ENCODE data around the gene ALDH8A1. TPM values are rescaled to one million over a fixed set of nuclear protein-coding genes. Genes with fewer than 3 reads are reported as not detected.

ALDH8A1 gene
- polyA plus RNA-seq, 3 donors: 0.77 TPM; not detected in 2

DNA sequence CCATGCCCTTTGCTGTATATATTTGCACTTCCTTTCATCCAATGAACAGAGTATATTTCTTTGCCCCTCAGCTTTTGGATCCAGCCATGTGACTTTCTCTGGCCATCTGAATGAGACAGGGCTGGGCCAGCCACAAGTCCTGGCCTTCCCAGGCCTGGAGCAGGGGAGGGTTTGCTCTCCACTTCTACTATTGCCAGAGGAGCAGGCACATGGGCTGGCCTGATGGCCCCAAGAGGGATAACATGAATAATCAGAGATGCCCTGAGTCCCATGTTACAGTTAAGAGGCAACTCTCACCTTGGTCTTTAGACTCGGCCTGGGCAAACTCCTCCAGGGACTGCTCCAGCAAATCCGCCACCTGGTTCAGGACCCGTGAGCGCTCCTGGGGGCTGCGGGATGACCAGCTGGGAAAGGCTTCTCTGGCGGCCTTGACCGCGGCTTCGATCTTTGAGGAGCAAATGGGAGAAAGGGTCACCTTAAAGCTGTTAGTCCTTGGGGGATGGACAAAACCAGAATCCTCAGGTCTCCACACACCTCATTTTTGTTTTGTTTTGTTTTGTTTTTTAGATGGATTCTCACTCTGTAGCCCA lies 6.3 kb downstream of the ALDH8A1 start:
- Histone ChIP-seq H3K27ac (ENCODE audit: low read depth in 1 of 2, low read length in 2 of 2) (no peak overlapping the region), H4K20me1 (ENCODE audit: insufficient read depth, low read length) (no peaks in the 10 kb centered on the region), H3K79me2 (ENCODE audit: insufficient read depth, low read length) (no peaks in the 10 kb centered on the region), H2AFZ (ENCODE audit: insufficient read depth, low read depth, low read length, poor library complexity, severe bottlenecking) (no peak overlapping the region), H3K9me3 (replicated peaks in 1 of 2; ENCODE audit: control insufficient read depth in 1 of 2, insufficient read depth in 1 of 2, low read length in 2 of 2) (no peaks in the 10 kb centered on the region), H3K4me1 (ENCODE audit: control insufficient read depth in 1 of 2, insufficient read depth in 2 of 2, low read length in 2 of 2) (no peaks in the 10 kb centered on the region), H3K4me3 (replicated peaks in 1 of 3; ENCODE audit: low read depth in 2 of 3, low read length in 3 of 3) (no peak overlapping the region), H3K36me3 (replicated peaks in 1 of 2; ENCODE audit: control insufficient read depth in 1 of 2, insufficient read depth in 2 of 2, low read length in 2 of 2) (no peaks in the 10 kb centered on the region), H3K4me2 (replicated peaks; ENCODE audit: extremely low read depth, low read length, poor library complexity, severe bottlenecking) (no peak overlapping the region), H3K9ac (ENCODE audit: insufficient read depth, low read length, poor library complexity, severe bottlenecking) (no peak overlapping the region), H3K27me3 (ENCODE audit: control insufficient read depth in 2 of 2, insufficient read depth in 2 of 2, low read length in 2 of 2) (no peaks in the 10 kb centered on the region)
- no peak for TF ChIP-seq CTCF (IDR thresholded peaks at IDR 0.05)
- H3K9me3 Mint-ChIP-seq: peaks cover 0 to 2% (median 0%) of the 10 kb centered on the region in 7 donors
- intact Hi-C loops (cut with micrococcal nuclease): loop anchor here (2.0 to 10.0 kb wide), 2 partner anchors 787 to 789 kb away; no protein-coding TSS in a partner anchor
- H3K27me3 Mint-ChIP-seq (ENCODE audit: low read depth in 3 of 3): peaks cover 0 to 3% (median 1%) of the 10 kb centered on the region in 3 donors
- no peaks in the 10 kb centered on the region for H3K4me1 Mint-ChIP-seq
- no peak overlapping the region for H3K27ac Mint-ChIP-seq
- H3K36me3 Mint-ChIP-seq: no peaks in the 10 kb centered on the region
- DNase-seq: no peak
- 93% methylated on average over 9 of the region's 9 CpGs for WGBS (ENCODE audit: insufficient coverage)
- no peak overlapping the region for H3K4me3 Mint-ChIP-seq

GRCh38 chr6:134938896-134939295 lies 11.0 kb downstream of the ALDH8A1 start:
- H3K36me3 ChIP-seq (replicated peaks in 1 of 2; ENCODE audit: control insufficient read depth in 1 of 2, insufficient read depth in 2 of 2, low read length in 2 of 2): no peaks in the 10 kb centered on the region

More at GRCh38 chr6:134938896-134939295, 11.0 kb downstream of the ALDH8A1 start:
- Histone ChIP-seq H3K79me2 (ENCODE audit: insufficient read depth, low read length) (no peaks in the 10 kb centered on the region), H3K27ac (ENCODE audit: low read depth in 1 of 2, low read length in 2 of 2) (no peak overlapping the region), H3K4me1 (ENCODE audit: control insufficient read depth in 1 of 2, insufficient read depth in 2 of 2, low read length in 2 of 2) (no peaks in the 10 kb centered on the region), H3K9me3 (replicated peaks in 1 of 2; ENCODE audit: control insufficient read depth in 1 of 2, insufficient read depth in 1 of 2, low read length in 2 of 2) (no peaks in the 10 kb centered on the region), H3K9ac (ENCODE audit: insufficient read depth, low read length, poor library complexity, severe bottlenecking) (no peak overlapping the region), H2AFZ (ENCODE audit: insufficient read depth, low read depth, low read length, poor library complexity, severe bottlenecking) (no peak overlapping the region), H3K4me3 (replicated peaks in 1 of 3; ENCODE audit: low read depth in 2 of 3, low read length in 3 of 3) (no peak overlapping the region), H4K20me1 (ENCODE audit: insufficient read depth, low read length) (no peaks in the 10 kb centered on the region), H3K4me2 (replicated peaks; ENCODE audit: extremely low read depth, low read length, poor library complexity, severe bottlenecking) (no peak overlapping the region), H3K27me3 (ENCODE audit: control insufficient read depth in 2 of 2, insufficient read depth in 2 of 2, low read length in 2 of 2) (no peaks in the 10 kb centered on the region)
- Mint-ChIP-seq H3K36me3 (no peaks in the 10 kb centered on the region), H3K27ac (no peak overlapping the region), H3K4me1 (no peaks in the 10 kb centered on the region), H3K27me3 (ENCODE audit: low read depth in 3 of 3) (peaks cover 0 to 1% (median 0%) of the 10 kb centered on the region in 3 donors), H3K4me3 (no peak overlapping the region), H3K9me3 (peaks cover 0 to 2% (median 0%) of the 10 kb centered on the region in 7 donors)
- intact Hi-C loops (cut with micrococcal nuclease): loop anchor here (10.0 kb wide), 1 partner anchor 814 kb away; no protein-coding TSS in a partner anchor
- DNase-seq: no peak
- TF ChIP-seq CTCF (IDR thresholded peaks at IDR 0.05): no peak
- WGBS (ENCODE audit: insufficient coverage): 53% methylated on average over 3 of the region's 5 CpGs

All from CD14-positive monocyte (primary cell).